Right atrium auricular region (tissue), 2 donors: ENCODE measurements around the gene HACD4. TPM values are rescaled to one million over a fixed set of nuclear protein-coding genes. Genes with fewer than 3 reads are reported as not detected.
A peak's percentile ranks its signal among the peaks of the same experiment; 100 is the strongest.

ENCODE experiments used
- DNase-seq: peaks from one replicate; pipeline ENCODE4 v3.0.0-alpha.2; 2019; ENCODE audit warnings: low spot score
- H3K27ac ChIP-seq, 2 donors: fragments of 200-600 bp; sonication (generic); 1 replicate in 1 of 2; 2 replicates in 1 of 2; pipeline ENCODE4 v1.5.1; 2016 to 2019
- H3K27me3 ChIP-seq, 2 donors: fragments of 200-600 bp; sonication (generic); one replicate each; pipeline versions ENCODE4 v1.5.1 to v1.6.0; 2017 to 2019
- H3K36me3 ChIP-seq: fragments of 200-600 bp; sonication (generic); one replicate; pipeline ENCODE4 v1.5.1; 2016
- H3K4me1 ChIP-seq, 2 donors: fragments of 200-600 bp; sonication (generic); one replicate each; pipeline versions ENCODE4 v1.5.1 to v1.6.0; 2017 to 2019
- H3K4me3 ChIP-seq, 2 donors: fragments of 200-600 bp; sonication (generic); 1 replicate in 1 of 2; 2 replicates in 1 of 2; pipeline ENCODE4 v1.5.1; 2017 to 2019; ENCODE audit warnings: mild to moderate bottlenecking in 1 of 2, moderate library complexity in 1 of 2
- H3K9me3 ChIP-seq, 2 donors: fragments of 200-600 bp; sonication (generic); one replicate each; pipeline ENCODE4 v1.5.1; 2019
- CTCF ChIP-seq, 2 donors: fragments of 200-600 bp; sonication (generic); IDR thresholded peaks; one replicate each; pipeline ENCODE4 v1.5.1; 2019; ENCODE audit warnings: antibody characterized with exemption in 2 of 2
- total RNA-seq, 2 donors: library from RNA; depleted of rRNA; stranded (reverse); fragments of >200 nt; gene quantifications; one replicate each; pipeline ENCODE4 v1.1.0, GENCODE V29; 2016

HACD4 gene
- total RNA-seq, 2 donors from 2014 or later = 0.82 to 1.7 TPM

GRCh38 chr9:21030389-21031035 is 928 bp downstream of the HACD4 start:
- H3K4me3 ChIP-seq = peak overlapping the region; percentile 52 to 62
- no peak for DNase-seq
- H3K9me3 ChIP-seq = no peaks in the 10 kb centered on the region
- no peaks in the 10 kb centered on the region for H3K36me3 ChIP-seq
- peaks cover 0 to 13% of the 10 kb centered on the region in 2 donors for H3K4me1 ChIP-seq
- no peaks in the 10 kb centered on the region for H3K27me3 ChIP-seq
- TF ChIP-seq CTCF (IDR thresholded peaks at IDR 0.05) = no peak
- H3K27ac ChIP-seq = peak overlapping the region; percentile 64 to 67

- no peak overlapping the region for H3K4me3 ChIP-seq
- peaks cover 0 to 13% of the 10 kb centered on the region in 2 donors for H3K4me1 ChIP-seq
- no peak for DNase-seq
- H3K27me3 ChIP-seq = no peaks in the 10 kb centered on the region
- H3K27ac ChIP-seq = no peak overlapping the region
- no peaks in the 10 kb centered on the region for H3K36me3 ChIP-seq
- H3K9me3 ChIP-seq = no peaks in the 10 kb centered on the region
- TF ChIP-seq CTCF (IDR thresholded peaks at IDR 0.05) = no peak
Measured at GRCh38 chr9:21029661-21030060, 1.8 kb downstream of the HACD4 start.

GRCh38 chr9:21028466-21028865 is 3.0 kb downstream of the HACD4 start:
- Histone ChIP-seq H3K27me3 (no peaks in the 10 kb centered on the region), H3K27ac (no peak overlapping the region), H3K36me3 (no peaks in the 10 kb centered on the region), H3K4me3 (no peak overlapping the region), H3K9me3 (no peaks in the 10 kb centered on the region), H3K4me1 (peaks cover 0 to 13% of the 10 kb centered on the region in 2 donors)
- no peak for DNase-seq
- TF ChIP-seq CTCF (IDR thresholded peaks at IDR 0.05) = no peak

GRCh38 chr9:21027295-21027694 is 4.1 kb downstream of the HACD4 start:
- no peak for DNase-seq
- no peak for TF ChIP-seq CTCF (IDR thresholded peaks at IDR 0.05)
- Histone ChIP-seq H3K9me3 (no peaks in the 10 kb centered on the region), H3K4me3 (no peak overlapping the region), H3K27me3 (no peaks in the 10 kb centered on the region), H3K36me3 (no peaks in the 10 kb centered on the region), H3K4me1 (peaks cover 0 to 13% of the 10 kb centered on the region in 2 donors), H3K27ac (no peak overlapping the region)

GRCh38 chr9:21023861-21024260 is 7.6 kb downstream of the HACD4 start:
- TF ChIP-seq CTCF (IDR thresholded peaks at IDR 0.05) = no peak
- Histone ChIP-seq H3K27me3 (no peaks in the 10 kb centered on the region), H3K9me3 (no peaks in the 10 kb centered on the region), H3K4me3 (no peak overlapping the region), H3K4me1 (no peaks in the 10 kb centered on the region), H3K27ac (no peak overlapping the region), H3K36me3 (no peaks in the 10 kb centered on the region)
- DNase-seq = no peak

GRCh38 chr9:21018177-21018576 is 13.3 kb downstream of the HACD4 start:
- no peak overlapping the region for H3K27ac ChIP-seq
- H3K4me3 ChIP-seq = no peak overlapping the region
- H3K4me1 ChIP-seq = no peaks in the 10 kb centered on the region
- H3K27me3 ChIP-seq = no peaks in the 10 kb centered on the region
- TF ChIP-seq CTCF (IDR thresholded peaks at IDR 0.05) = no peak
- DNase-seq = no peak
- no peaks in the 10 kb centered on the region for H3K9me3 ChIP-seq
- no peaks in the 10 kb centered on the region for H3K36me3 ChIP-seq
